GM18909 (cell line): Measurements from ENCODE around the gene PCP2.

Experiments used
- ATAC-seq: cut with Tn5 transposase; IDR thresholded peaks from one replicate; pipeline ENCODE4 v1.9.1; 2021; ENCODE audit warnings: mild to moderate bottlenecking; ENCODE audit not compliant: unreplicated experiment, poor library complexity

PCP2 gene

DNA sequence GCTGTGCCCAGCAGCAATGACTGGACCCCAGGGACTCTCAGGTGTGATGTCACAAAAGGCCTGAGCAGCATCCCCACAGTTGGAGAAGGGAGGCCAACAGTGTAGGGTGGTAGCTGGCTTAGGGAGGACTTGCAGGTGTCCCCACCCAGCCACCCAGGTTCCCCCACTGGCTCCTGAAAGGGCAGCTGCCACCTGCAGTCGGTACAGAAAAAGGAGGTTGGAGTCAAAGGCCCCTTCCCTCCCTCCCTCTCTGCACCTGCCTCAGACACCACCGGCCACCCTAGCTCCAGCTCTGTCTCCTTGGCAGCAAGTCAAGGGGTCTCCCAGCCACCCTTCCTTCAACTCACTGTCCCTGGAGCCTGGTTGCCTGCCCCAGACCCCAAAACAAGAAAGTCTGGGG, at the start of gene PCP2:
PCP2 (minus strand) TSS at position 22 of the 400 bp plus-strand sequence. CDS start 262 bp downstream, outside the sequence.
- ATAC-seq, result no peak

DNA sequence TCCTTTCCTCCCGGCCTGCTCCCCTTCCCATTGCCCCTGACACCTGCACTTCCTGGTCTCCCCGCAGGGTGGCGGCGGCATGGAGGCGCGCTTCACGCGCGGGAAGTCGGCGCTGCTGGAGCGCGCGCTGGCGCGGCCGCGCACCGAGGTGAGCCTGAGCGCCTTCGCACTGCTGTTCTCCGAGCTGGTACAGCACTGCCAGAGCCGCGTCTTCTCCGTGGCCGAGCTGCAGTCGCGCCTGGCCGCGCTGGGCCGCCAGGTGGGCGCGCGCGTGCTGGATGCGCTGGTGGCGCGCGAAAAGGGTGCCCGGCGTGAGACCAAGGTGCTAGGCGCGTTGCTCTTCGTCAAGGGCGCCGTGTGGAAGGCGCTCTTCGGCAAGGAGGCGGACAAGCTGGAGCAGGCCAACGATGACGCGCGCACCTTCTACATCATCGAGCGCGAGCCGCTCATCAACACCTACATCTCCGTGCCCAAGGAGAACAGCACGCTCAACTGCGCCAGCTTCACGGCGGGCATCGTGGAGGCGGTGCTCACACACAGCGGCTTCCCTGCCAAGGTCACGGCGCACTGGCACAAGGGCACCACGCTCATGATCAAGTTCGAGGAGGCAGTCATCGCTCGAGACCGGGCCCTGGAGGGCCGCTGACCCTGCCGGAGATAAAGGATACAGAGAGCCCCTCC, 48.8 kb upstream of the PCP2 start:
- ATAC-seq, result no peak

DNA sequence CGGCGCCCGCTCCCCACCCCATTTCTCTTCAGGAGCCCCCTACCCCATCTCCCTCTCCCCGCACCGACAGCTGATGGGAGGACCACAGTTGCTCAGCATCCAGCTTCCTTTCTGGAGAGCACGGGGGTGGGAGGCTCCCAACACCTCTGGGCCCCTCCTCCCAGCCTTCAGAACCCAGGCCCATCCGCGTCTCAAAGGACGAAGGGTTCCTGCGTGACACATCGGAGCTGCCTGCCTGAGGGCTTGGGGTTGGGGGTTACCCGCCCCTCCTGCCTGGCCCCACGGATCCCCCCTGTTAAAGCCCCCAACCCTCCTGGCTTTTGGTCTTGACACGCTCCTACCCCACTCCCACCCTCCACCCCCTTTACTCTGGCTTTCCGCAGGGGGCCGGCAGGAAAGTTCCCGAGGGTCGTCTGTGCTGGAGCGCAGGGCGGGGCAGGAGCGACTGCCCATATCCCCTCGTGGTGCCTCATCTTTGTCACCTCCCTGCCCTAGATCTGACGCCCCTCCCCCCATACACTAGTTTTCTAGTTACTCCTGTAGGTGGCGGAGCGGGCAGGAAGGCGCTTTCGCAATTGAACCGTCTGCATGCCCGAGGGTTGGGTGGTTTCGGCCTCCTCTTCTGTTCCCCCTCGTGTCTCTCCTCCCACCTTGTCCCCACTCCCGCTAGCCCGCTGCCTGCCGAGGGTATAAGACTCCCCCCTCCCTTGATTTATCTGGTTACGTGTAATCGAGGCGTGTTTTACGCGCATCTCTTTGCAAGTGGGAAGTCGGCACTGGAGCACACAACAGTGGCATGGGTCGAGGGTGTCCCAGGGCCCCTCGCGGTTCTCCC, 48.0 kb upstream of the PCP2 start:
- no peak for ATAC-seq

DNA sequence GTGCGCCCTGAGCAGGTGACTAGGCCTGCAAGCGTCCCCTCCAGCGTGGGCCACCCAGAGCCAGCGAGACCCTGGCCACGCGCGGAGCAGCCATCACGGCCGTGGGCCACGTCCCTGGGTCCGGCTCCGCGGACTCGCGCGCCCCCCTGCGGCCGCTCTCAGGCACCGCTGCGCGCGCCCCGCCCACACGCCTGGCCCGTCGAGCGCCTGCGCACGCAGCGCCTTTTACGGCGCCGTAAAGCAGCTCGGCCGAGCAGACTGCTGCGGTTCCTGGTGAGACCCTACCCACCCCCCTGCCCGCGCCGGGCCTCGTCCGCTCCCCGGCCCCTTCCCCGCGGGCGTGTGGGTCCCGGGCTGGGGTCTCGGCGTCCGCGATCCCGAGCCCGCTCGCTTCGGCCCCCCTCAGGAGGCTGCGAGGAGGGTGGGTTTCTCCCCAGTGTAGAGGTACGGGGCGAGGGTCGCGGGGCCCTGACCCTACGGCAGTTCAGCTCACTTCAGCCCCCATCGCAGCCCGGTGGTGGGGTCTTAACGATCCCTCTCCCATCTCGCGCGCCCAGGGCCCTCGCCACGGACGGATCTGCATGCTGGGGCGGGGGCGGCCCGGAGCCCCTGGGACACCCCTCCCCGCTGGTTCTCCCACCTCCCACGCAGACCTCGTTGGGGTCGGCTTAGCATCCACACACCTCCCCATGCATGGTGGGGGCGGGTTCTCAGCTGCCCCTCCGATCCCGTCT, 47.3 kb upstream of the PCP2 start, which contains the start of gene TRAPPC5:
TRAPPC5 (plus strand) TSS at position 228 of the 734 bp plus-strand sequence. CDS start 1,421 bp downstream, outside the sequence.
- peak; percentile 77 for ATAC-seq

DNA sequence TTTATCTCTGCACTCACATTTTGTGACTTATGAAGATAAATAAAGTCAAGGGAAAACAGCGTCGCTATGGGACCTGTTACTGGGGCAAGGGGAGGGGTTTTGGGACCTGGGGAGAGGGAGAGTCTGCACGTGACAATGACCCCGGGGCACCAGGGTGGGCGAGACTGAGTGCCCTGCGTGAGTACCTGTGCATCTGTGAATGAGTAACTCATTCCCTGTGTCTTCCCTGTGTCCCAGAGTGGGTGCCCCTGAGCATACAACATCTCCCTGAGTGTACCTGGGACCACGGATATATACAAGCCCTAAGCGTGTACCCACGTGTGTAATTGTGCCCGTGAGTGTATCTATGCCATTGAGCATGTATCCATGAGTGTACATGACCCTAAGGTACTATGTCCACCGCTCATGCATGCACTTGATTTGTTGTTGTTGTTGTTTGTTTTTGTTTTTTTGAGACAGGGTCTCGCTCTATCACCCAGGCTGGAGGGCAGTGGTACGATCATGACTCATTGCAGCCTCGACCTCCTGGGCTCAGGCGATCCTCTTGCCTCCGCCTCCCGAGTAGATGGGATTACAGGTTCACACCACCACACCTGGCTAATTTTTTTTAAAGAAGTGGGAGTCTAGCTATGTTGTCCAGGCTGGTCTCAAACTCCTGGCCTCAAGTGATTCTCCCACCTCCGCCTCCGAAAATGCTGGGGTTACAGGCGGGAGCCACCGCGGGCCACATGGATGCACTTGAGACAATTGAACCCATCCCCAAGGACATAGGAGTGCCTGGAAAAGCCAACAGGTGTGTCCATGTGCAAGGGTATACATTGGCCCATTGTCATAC, 46.5 kb upstream of the PCP2 start:
- ATAC-seq, result no peak

DNA sequence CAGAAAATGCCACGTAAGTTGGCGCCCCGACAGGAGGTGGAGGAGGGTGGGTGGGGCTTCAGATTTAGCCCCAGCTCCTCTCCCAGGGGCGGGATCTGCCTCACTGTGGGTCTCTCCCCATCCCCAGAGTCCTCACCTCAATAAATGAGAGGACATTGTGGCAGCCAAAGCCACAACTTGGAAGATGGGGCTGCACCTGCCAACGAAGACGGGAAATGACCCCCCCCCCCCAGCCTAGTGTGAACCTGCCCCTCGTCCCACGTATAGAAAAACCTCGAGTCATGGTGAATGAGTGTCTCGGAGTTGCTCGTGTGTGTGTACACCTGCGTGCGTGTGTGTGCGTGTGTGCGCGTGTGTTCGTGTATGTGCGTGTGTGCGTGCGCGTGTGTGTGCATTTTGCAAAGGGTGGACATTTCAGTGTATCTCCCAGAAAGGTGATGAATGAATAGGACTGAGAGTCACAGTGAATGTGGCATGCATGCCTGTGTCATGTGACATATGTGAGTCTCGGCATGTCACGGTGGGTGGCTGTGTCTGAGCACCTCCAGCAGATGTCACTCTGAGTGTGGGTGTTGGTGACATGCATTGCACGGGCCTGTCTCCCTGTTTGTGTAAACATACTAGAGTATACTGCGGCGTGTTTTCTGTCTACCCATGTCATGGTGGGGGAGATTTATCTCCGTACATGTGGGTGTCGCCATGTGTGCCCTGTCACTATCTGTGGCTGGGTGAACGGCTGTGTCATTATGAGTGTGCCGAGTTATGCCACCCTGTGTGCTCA, 45.6 kb upstream of the PCP2 start:
- ATAC-seq, result peak; percentile 51

DNA sequence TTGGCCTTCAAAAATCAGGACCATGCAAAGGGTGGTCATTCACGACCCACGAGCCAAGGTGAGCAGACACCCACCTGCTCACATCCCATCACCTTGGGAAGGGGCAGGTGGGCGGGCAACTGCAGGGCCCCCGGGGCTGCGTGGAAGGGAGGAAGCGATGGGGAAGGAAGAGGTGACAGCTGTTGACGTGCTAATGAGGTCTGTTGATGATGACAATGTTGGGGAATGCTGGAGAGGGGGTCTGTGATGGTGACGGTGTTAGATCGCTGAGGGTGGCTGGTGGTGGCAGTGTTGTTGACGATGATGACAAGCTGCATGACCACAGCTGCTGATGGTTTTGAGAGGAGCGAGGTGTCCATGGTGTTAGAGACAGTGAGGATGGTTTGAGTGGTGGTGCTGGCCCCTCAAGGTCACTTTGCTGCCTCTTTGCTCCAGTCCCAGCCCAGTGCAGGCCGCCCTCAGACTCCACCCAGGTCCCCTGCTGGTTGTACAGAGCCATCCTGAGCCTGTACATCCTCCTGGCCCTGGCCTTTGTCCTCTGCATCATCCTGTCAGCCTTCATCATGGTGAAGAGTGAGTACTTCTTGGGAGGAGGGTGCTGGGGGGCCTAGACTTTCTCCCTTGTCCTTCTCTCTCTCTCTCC, 44.3 kb upstream of the PCP2 start:
- no peak for ATAC-seq

DNA sequence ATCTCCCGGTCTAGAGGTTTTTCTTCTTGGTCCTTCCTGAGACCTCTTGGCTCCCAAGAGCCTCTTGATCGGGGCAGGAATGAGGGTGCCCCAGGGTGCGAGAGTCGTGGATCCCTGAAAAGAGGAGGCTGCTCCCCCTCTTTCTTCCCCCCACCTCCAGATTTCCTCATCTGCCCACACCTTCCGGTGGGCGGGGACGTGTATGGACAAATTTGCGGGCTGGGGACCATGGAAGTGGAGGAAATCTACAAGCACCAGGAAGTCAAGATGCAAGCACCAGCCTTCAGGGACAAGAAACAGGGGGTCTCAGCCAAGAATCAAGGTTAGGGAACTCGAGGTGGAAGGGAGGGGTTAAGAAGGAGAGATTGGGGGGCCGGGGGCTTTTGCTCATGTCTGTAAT, 43.3 kb upstream of the PCP2 start, which contains the start of gene MCEMP1:
MCEMP1 (plus strand) TSS at position 237 of the 400 bp plus-strand sequence; CDS start at position 268, 31 bp downstream.
- ATAC-seq, result no peak

DNA sequence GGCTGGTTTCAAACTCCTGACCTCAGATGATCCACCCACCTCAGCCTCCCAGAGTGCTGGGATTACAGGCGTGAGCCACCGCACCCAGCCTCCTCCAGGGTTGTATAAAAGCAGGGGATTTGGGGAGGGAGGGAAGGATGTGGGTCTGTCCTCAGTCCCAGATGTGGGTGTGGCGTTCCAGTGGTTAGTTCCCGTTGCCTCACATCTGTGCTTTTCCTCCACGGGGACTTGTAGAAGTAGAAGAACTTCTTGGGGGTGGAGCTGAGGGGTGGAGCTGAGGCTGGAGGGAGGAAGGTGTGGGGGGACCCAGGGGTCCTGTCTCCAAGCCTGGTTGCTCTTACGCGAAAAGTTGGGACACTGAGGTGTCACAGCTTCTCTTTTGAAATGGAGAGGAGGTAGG, 42.9 kb upstream of the PCP2 start:
- ATAC-seq, result no peak

DNA sequence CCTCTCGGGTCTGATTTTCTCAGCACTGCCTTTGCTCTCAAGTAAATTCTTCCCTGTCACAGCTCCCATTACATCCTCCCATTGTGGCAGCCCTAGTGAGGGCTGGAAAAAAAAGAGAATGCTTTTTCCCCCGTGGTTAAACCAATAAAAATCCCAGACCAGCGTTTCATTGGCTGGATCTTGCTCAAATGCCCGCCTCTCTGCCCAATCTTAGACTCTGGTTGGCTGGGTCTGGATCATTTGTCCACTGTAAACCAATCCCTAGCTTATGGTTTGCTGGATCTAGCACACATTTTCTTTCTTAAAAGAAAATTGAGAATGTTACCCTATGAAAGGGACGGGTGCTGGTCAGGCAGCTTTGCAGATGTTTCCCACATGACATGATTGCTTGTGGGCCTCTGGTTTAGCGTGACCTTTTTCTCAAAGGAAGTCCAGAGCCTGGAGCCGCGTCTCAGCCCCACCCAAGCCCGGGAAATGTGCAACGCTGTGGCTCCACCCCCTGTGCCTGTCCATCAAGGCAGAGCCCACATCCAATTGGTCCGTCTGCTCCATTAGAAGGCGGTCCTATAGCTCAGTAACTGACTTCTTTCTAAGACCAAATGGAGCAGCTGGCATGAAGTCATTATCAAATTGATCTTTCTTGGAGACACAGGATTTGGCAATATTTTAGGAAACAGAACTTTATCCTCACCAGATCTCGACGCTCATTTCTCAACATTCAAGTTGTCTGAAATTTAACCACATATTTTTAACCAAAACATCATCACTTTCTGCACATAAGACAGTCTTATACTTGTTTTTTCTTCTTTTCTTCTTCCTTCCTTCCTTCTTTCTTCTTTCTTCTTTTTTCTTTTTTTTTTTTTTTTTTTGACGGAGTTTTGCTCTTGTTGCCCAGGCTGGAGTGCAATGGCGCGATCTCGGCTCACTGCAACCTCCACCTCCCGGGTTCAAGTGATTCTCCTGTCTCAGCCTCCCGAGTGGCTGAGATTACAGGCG, 40.8 kb upstream of the PCP2 start:
- no peak for ATAC-seq

DNA sequence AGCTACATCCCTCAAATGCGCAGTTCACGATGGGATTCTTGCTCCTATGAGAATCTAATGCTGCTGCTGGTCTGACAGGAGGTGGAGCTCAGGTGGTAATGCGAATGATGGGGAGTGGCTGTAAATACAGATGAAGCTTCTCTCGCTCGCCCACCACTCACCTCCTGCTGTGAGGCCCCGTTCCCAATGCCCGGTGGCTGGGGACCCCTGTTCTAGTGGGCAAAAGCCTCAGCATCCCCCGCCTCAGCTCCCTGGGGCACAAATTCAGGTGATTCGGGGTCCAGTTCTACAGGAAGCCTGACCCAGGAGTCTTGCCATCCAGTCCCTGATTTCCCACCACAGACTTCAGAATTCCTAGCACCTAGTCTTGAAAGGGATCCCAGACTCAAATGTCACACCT, 39.0 kb upstream of the PCP2 start:
- no peak for ATAC-seq

DNA sequence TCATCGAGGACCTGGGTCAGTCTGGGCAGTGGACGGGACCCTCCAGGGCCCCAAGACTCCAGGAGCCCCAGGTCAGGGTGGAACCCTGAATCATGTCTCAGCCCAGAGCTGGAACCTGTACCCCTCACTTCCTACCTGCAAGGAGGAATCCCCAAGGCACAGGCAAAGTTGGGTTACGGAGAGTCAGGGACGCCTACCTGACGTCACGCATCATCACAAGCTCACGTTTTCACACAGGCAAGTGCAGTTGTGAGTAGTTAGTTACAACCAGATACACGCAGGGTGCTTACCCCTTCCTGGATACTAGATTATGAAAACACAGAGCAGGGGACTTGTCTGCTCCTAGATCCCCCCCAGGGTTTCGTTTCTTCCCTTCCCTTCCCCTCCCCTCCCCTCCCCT, 37.3 kb upstream of the PCP2 start:
- ATAC-seq, result no peak

DNA sequence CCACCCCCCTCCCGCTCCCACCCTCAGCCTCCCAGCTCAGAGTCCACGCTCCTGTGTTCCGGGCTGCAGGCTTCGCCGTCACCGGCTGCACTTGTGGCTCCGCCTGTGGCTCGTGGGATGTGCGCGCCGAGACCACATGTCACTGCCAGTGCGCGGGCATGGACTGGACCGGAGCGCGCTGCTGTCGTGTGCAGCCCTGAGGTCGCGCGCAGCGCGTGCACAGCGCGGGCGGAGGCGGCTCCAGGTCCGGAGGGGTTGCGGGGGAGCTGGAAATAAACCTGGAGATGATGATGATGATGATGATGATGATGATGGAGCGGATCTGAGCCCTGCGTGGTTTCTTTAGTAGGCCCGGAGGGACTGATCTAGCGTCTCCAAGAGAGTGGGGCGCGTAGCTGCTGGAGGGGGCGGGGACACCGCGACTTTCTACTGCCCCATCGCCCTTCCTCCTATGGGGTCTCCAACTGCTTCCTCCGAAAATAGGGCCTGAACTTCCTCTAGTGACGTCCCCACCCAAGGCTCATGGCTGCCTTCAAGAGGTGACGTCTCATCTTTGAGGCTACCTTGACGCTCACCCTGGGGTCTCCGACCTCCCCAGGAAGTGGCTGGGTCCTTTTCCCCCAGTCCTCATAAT, 36.7 kb upstream of the PCP2 start:
- no peak for ATAC-seq

DNA sequence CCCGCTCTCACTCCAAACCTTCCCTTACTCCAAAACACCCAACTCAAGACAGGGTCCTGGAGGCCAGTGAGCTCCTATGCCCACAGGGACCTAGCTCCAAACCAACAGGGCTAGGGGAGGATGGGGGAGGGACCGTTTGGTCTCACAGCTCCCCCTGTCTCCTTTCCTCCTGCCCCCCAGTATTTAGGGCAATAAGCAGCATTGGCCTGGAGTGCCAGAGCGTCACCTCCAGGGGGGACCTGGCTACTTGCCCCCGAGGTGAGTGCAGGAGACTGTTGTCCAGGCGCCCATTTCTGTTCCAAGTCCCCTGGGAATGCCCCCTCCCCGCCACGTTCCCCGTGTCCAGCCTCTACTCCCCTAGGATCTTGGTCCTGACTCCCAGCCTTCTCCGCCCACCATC, 36.1 kb upstream of the PCP2 start:
- ATAC-seq, result no peak

DNA sequence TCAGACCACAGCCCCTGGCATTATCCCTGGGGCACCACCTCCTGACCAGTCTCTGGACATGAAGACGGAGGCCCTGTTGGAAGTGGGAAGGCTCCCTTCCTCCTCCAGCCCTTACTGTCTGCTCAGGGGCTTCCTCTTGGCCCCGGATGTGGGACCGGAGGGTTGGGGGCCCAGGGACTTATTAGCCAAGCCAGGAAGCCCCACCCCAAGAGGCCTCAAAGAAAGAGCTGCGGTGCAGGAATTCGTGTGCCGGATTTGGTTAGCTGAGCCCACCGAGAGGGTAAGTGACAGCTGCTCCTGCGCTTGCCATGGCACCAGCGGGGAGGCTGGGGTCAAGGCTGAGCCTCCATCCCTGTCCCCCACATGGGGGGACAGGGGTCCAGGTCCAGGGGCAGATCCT, 35.3 kb upstream of the PCP2 start, which contains the start of gene RETN:
RETN (plus strand) TSS at position 208 of the 400 bp plus-strand sequence. CDS start 278 bp downstream, outside the sequence.
- ATAC-seq, result no peak

DNA sequence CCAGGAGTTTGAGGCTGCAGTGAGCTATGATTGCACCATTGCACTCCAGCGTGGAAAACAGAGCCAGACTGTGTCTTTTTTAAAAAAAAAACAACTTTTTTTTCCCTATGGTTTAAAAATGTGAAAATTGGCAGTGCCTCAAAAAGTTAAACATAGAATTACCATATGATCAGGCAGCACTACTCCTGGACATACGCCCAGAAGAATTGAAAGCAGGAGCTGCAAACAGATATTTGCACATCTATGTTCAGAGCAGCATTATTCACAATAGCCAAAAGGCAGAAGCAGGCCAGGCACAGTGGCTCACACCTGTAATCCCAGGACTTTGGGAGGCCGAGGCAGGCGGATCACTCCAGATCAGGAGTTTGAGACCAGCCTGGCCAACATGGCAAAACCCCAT, 31.6 kb upstream of the PCP2 start:
- ATAC-seq, result no peak

DNA sequence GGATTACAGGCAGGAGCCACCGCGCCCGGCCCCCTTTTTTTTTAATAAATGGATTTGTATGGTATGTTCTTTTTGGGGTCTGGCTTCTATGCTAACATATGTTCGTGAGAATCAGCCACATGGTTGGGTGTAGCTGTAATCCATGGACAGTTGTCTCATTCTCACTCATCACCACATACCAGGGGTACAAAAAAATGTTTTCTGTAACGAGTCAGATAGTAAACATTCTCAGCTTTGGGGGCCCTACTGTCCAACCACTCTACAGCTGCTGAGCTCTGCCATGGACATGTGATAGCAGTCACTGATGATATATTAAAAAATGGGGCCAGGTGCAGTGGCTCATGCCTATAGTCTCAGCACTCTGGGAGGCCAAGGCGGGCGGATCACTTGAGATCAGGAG, 30.2 kb upstream of the PCP2 start:
- no peak for ATAC-seq
